Right lobe of liver (tissue), 4 donors: ENCODE data around the gene SLC7A9.
"Not testable (repeated sequence)": the region's sequence is repeated elsewhere in the genome, so short reads cannot be mapped to it uniquely, and the experiment has no call there.

Source experiments
- CTCF ChIP-seq, 4 donors: fragments of 200-600 bp in 3 of 4; fragments of 450-650 bp in 1 of 4; IDR thresholded peaks; one replicate each; pipeline versions ENCODE4 v1.5.1 to v1.8.0; 2016 to 2022; ENCODE audit warnings: antibody characterized with exemption in 4 of 4, mild to moderate bottlenecking in 2 of 4
- POLR2A ChIP-seq: fragments of 450-650 bp; IDR thresholded peaks from one replicate; pipeline ENCODE4 v1.6.1; 2017; ENCODE audit warnings: antibody characterized with exemption, mild to moderate bottlenecking
- donor health status: DM: no; HTN: no; CAD: no.
- donor health status: DM: no; HTN: no; CAD: no.
- donor health status: DM: no; HTN: yes; CAD: no.

- TF ChIP-seq CTCF (IDR thresholded peaks at IDR 0.05); POLR2A: not testable (repeated sequence)
Observed at GRCh38 chr19:32782089-32782488, 87.5 kb downstream of the SLC7A9 start.
